CD4-positive, alpha-beta T cell treated with Interleukin-6 for 4 hours (primary cell): ENCODE results near the gene PLA2G2E.
"Not testable (repeated sequence)": the region's sequence is repeated elsewhere in the genome, so short reads cannot be mapped to it uniquely, and the experiment has no call there.

ENCODE experiments used
- DNase-seq: peaks from one replicate; pipeline ENCODE4 v3.0.0-alpha.2; 2020; ENCODE audit warnings: mixed read lengths

The PLA2G2E gene

GRCh38 chr1:19880841-19881240 is 42.6 kb downstream of the PLA2G2E start:
- not testable (repeated sequence) for DNase-seq

GRCh38 chr1:19879661-19880060 is 43.8 kb downstream of the PLA2G2E start:
- no peak for DNase-seq

DNA sequence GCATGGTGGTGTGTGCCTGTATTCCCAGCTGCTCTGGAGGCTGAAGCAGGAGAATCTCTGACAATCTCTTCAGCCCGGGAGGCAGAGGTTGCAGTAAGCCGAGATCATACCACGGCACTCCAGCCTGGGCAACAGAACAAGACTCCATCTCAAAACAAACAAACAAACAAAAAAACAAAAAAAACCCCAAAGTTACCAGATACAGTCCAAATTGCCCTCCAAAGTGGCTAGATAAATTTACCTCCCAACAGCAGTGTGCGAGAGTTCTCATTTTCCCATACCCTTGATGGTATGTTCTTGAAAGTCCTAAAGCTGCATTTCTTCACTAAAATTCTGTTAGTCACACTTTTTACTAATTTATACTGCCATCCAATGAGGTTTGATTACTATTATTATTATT is 44.2 kb downstream of the PLA2G2E start:
- DNase-seq: no peak

DNA sequence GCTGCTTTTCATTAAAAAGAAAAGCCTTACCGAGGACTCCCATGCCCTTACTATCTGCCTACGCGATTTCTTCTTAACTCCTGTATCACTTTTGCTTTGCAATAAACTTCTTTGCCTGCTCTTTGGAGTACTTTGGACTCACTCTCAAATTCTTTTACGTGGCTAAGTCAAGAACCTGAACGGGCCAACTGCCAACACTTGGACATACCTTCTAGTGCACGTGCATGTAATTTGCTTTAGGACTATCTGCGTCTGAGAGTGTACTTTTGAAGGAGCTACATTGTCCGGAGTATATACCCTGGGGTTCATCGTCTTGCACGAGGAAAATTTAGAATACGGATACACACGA is 44.8 kb downstream of the PLA2G2E start:
- DNase-seq: no peak

DNA sequence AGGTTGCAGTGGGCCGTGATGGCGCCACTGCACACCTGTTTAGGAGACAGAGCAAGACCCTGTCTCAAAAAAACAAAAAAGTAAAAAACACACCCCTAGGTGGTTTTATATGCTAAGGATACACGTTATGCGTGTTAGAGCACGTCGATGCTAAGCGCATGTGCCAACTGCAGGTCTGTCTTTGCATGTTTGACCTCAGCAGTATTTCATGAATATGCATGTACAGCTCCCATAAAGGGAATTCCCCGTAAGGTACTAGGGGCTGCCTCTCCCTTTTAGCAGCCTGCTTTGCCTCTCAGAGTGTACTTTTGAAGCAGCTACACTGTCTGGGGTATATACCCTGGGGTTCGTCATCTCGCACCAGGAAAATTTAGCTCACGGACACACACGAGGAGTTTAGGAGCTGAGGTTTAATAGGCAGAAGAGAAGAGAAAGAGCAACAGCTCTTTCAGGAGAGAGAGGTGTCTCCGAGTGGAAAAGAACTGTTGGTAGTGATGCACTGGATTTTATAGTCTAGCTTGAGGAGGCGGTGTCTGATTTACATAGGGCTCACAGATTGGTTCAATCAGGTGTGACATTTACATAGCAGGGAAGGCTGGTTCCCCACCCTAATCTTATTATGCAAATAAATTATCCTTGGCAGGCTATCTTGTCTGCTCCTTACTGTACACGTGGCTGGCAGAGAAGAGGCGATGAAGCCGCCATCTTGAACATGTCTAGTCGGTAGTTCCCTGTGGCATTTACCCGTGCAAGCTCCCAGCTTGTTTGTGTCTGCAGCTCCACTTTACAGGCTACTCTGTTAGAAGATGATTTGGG is 45.4 kb downstream of the PLA2G2E start:
- DNase-seq: no peak

DNA sequence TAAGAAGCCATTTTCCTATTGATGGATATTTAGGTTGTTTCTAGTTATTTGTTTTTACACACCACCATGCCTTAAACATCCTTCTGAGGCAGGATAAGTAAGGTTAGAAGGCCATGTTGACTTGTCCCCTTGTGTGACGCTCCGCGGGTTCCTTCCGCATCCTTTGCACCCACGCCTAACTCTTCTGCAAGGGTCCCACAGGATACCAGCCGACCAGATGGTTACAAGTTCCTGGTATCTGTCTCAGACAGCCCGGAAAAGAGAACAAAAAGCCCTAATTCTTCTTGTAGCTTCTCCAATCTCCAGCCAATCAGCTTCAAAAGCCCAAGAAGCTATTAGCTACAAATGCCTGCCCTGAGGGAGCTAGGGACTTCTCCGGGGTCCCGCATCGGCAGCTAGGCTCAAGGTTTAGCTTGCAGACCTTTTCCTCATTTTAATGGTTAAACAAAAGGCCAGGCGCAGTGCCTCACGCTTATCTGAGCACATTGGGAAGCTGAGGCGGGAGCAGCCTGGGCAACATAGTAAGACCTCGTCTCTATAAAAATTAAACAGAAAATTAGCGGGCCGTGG is 46.2 kb downstream of the PLA2G2E start:
- DNase-seq: no peak

GRCh38 chr1:19872190-19872589 is 51.2 kb downstream of the PLA2G2E start:
- DNase-seq: no peak
